Measurements from ENCODE around the gene STARD13. TPM values are rescaled to one million over a fixed set of nuclear protein-coding genes. Genes with fewer than 3 reads are reported as not detected.

Gene STARD13
- total RNA-seq, 2 experiments from 2014 or later, result not detected

GRCh38 chr13:33257841-33258807 lies 27.4 kb downstream of the STARD13 start:
- Mint-ChIP-seq H3K4me3 (no peak overlapping the region), H3K27me3 (ENCODE audit: low read depth) (no peaks in the 10 kb centered on the region), H3K36me3 (ENCODE audit: low read depth) (no peaks in the 10 kb centered on the region), H3K4me1 (ENCODE audit: low read depth) (no peaks in the 10 kb centered on the region), H3K27ac (no peak overlapping the region), H3K9me3 (ENCODE audit: insufficient read depth) (no peaks in the 10 kb centered on the region)
- POLR2A ChIA-PET, result no interaction called here
- CTCF ChIA-PET, result no interaction called here
- ATAC-seq, result no peak
- no peak for DNase-seq

- POLR2A ChIA-PET, result no interaction called here
- DNase-seq, result no peak
- CTCF ChIA-PET, result no interaction called here
Observed at GRCh38 chr13:33256148-33256840, 29.3 kb downstream of the STARD13 start.

DNA sequence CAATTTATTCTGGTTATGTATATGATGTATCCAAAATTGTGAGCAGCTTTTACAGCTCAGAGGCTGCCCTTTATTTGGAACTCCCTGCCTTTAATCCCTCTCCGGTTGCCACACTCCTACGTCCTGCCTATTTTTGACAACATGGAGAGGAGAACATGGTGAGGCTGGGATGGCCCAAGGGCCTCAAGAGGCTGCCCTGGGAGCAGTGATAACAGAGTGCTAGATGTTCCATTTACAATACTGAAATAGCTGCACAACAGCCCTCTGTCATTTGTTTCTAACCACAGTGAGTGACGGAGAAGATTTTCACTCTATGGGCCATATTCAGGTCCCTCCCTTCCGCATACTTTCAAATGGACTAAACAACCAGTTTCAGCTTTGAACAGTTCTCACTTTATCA lies 33.4 kb downstream of the STARD13 start:
- Mint-ChIP-seq H3K27ac (no peak overlapping the region), H3K4me1 (ENCODE audit: low read depth) (no peaks in the 10 kb centered on the region), H3K9me3 (ENCODE audit: insufficient read depth) (no peaks in the 10 kb centered on the region), H3K4me3 (no peak overlapping the region), H3K36me3 (ENCODE audit: low read depth) (no peaks in the 10 kb centered on the region), H3K27me3 (ENCODE audit: low read depth) (no peaks in the 10 kb centered on the region)
- ChIA-PET CTCF (interaction anchor here (1.9 kb wide), 1 partner anchor 24 kb away, joined by 6 read pairs; no protein-coding TSS in a partner anchor), POLR2A (interaction anchor here (0.6 kb wide), 1 partner anchor 1496 kb away, joined by 3 read pairs; no protein-coding TSS in a partner anchor)
- DNase-seq (no peak), ATAC-seq (no peak)

More at GRCh38 chr13:33256148-33256840, 29.3 kb downstream of the STARD13 start:
- Mint-ChIP-seq H3K27me3 (ENCODE audit: low read depth) (no peaks in the 10 kb centered on the region), H3K27ac (no peak overlapping the region), H3K9me3 (ENCODE audit: insufficient read depth) (no peaks in the 10 kb centered on the region), H3K4me1 (ENCODE audit: low read depth) (no peaks in the 10 kb centered on the region), H3K36me3 (ENCODE audit: low read depth) (no peaks in the 10 kb centered on the region), H3K4me3 (no peak overlapping the region)
- ATAC-seq, result no peak

DNA sequence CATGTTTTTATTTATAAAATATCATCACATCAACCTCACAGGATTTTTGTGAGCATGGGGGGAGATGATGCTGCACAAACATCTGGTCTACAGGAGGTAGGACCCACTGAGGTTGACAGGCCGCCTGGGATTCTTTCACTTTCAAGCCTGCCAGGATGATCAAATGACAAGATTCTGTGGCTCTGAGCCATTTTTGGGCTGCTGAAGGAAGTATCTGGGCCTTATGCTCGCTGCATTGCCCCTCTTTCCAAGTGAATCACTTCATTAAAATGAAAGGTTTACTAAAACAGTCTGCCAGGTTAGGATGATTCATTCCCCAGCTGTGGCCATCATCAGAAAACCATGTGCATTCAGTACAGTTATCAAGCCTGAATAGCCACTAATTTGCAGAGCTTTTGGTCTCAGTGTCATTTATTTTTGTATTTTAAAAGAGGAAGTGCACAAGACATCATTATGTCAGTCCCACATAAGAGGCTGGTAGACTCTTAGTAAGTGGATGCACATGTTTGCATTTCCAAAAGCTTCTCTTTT lies 34.4 kb downstream of the STARD13 start:
- Mint-ChIP-seq H3K27me3 (ENCODE audit: low read depth) (no peaks in the 10 kb centered on the region), H3K27ac (no peak overlapping the region), H3K9me3 (ENCODE audit: insufficient read depth) (no peaks in the 10 kb centered on the region), H3K36me3 (ENCODE audit: low read depth) (no peaks in the 10 kb centered on the region), H3K4me3 (no peak overlapping the region), H3K4me1 (ENCODE audit: low read depth) (no peaks in the 10 kb centered on the region)
- ChIA-PET POLR2A (interaction anchor here (0.6 kb wide), 1 partner anchor 1495 kb away, joined by 3 read pairs; no protein-coding TSS in a partner anchor), CTCF (interaction anchor here (1.9 kb wide), 1 partner anchor 23 kb away, joined by 6 read pairs; no protein-coding TSS in a partner anchor)
- ATAC-seq (no peak), DNase-seq (no peak)

DNA sequence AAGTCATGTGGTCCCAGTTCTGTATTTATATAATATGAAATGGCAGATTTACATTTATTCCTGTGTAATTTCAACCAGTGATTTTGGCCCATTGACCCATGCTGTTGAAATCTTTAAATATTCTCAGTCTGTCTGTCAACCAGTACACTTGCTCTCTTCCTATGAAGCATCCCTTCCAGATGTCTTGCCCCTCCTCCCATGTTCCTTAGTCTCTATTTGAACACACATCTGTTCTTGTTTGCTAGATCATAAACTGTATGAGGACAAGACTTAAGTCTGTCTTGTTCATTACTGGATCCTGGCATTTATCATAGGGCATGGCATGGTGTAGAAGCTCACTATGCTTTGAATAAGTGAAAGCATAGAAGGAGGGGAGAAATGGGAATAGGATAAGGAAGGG lies 34.9 kb downstream of the STARD13 start:
- Mint-ChIP-seq H3K27ac (no peak overlapping the region), H3K4me3 (no peak overlapping the region), H3K9me3 (ENCODE audit: insufficient read depth) (no peaks in the 10 kb centered on the region), H3K36me3 (ENCODE audit: low read depth) (no peaks in the 10 kb centered on the region), H3K27me3 (ENCODE audit: low read depth) (no peaks in the 10 kb centered on the region), H3K4me1 (ENCODE audit: low read depth) (no peaks in the 10 kb centered on the region)
- DNase-seq (no peak), ATAC-seq (no peak)
- ChIA-PET POLR2A (no interaction called here), CTCF (no interaction called here)

- Mint-ChIP-seq H3K27ac (no peak overlapping the region), H3K36me3 (ENCODE audit: low read depth) (no peaks in the 10 kb centered on the region), H3K27me3 (ENCODE audit: low read depth) (no peaks in the 10 kb centered on the region), H3K4me1 (ENCODE audit: low read depth) (no peaks in the 10 kb centered on the region), H3K9me3 (ENCODE audit: insufficient read depth) (no peaks in the 10 kb centered on the region), H3K4me3 (no peak overlapping the region)
- DNase-seq (no peak), ATAC-seq (no peak)
- CTCF ChIA-PET, result no interaction called here
- POLR2A ChIA-PET, result no interaction called here
Observed at GRCh38 chr13:33249894-33250293, 35.7 kb downstream of the STARD13 start.

- no peak for DNase-seq
- no peaks in the 10 kb centered on the region for H3K4me1 Mint-ChIP-seq (ENCODE audit: low read depth)
- H3K27me3 Mint-ChIP-seq (ENCODE audit: low read depth), result no peaks in the 10 kb centered on the region
- ChIA-PET CTCF (no interaction called here), POLR2A (no interaction called here)
- ATAC-seq, result no peak
- no peak overlapping the region for H3K27ac Mint-ChIP-seq
- H3K36me3 Mint-ChIP-seq (ENCODE audit: low read depth), result no peaks in the 10 kb centered on the region
- H3K9me3 Mint-ChIP-seq (ENCODE audit: insufficient read depth), result no peaks in the 10 kb centered on the region
- no peak overlapping the region for H3K4me3 Mint-ChIP-seq
Observed at GRCh38 chr13:33249066-33249465, 36.5 kb downstream of the STARD13 start.

DNA sequence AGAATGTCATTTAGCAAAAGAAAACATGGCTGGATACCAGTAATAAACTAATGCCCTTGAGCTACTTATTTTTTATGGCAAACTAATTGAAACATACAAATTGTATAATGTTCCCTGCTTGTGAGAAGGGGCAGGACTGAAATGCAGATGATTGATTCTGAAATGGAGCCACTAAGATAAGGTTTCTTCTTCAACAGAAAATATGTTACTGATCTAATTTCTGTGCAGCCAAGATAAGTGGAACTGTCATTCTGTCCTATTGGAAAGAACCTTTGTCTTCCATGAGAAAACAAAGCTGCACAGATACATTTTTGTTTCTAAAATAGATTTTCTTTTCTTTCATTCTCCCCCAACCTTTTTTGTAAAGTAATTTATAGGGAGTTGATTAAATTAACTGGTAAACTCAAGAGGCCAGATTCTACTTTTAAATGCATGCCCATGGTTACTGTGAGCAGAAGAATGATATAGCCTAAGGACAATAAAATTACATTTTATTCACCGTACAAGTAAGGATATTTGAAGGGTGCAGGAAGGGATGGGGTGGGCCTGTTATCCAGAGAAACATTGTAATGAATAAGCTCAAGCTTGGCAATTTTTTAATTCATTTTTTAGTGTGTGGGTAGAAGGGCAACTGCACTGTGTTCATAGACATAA lies 39.9 kb downstream of the STARD13 start:
- Mint-ChIP-seq H3K9me3 (ENCODE audit: insufficient read depth) (no peaks in the 10 kb centered on the region), H3K27me3 (ENCODE audit: low read depth) (no peaks in the 10 kb centered on the region), H3K4me1 (ENCODE audit: low read depth) (no peaks in the 10 kb centered on the region), H3K27ac (no peak overlapping the region), H3K4me3 (no peak overlapping the region), H3K36me3 (ENCODE audit: low read depth) (no peaks in the 10 kb centered on the region)
- no peak for DNase-seq
- no peak for ATAC-seq
- ChIA-PET POLR2A (no interaction called here), CTCF (no interaction called here)

GRCh38 chr13:33244907-33245287 lies 40.7 kb downstream of the STARD13 start:
- ChIA-PET POLR2A (no interaction called here), CTCF (no interaction called here)
- no peak for DNase-seq
- Mint-ChIP-seq H3K36me3 (ENCODE audit: low read depth) (no peaks in the 10 kb centered on the region), H3K27me3 (ENCODE audit: low read depth) (no peaks in the 10 kb centered on the region), H3K4me3 (no peak overlapping the region), H3K27ac (no peak overlapping the region), H3K9me3 (ENCODE audit: insufficient read depth) (no peaks in the 10 kb centered on the region), H3K4me1 (ENCODE audit: low read depth) (no peaks in the 10 kb centered on the region)
- ATAC-seq, result no peak

DNA sequence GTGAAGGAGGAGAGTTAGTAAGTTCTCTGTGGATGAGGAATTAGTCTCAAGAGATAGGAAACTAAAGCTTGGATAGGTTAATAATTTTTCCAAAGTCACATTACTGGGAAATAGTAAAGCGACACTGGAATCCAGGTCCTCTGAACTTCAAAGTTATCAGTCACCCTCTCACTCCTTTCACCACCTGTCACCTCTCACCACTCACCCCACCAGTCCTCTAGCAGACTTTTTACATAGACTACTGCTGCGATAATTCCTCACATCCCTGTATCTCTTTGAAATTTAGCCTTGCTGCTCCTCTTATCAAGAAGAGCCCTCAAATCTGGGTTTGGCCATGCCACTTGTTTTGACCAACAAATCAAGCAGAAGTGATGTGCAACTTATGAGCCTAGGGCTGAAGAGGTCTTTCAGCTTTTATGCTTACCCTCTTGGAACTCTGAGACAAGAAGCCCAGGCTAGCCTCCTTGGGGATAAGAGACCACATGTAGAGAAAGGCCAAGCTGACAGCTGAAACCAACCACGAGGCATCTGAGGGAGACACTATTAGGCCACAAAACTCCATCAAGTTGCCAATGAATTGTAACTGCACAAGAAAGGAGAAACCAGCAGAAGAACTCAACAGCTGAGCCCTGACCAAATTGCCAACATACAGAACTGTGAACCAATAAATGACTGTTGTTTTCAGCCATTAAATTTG lies 41.2 kb downstream of the STARD13 start:
- no peak overlapping the region for H3K4me3 Mint-ChIP-seq
- no peaks in the 10 kb centered on the region for H3K27me3 Mint-ChIP-seq (ENCODE audit: low read depth)
- POLR2A ChIA-PET, result no interaction called here
- no peaks in the 10 kb centered on the region for H3K9me3 Mint-ChIP-seq (ENCODE audit: insufficient read depth)
- ATAC-seq (no peak), DNase-seq (no peak)
- H3K27ac Mint-ChIP-seq, result no peak overlapping the region
- H3K4me1 Mint-ChIP-seq (ENCODE audit: low read depth), result no peaks in the 10 kb centered on the region
- H3K36me3 Mint-ChIP-seq (ENCODE audit: low read depth), result no peaks in the 10 kb centered on the region
- CTCF ChIA-PET, result no interaction called here

DNA sequence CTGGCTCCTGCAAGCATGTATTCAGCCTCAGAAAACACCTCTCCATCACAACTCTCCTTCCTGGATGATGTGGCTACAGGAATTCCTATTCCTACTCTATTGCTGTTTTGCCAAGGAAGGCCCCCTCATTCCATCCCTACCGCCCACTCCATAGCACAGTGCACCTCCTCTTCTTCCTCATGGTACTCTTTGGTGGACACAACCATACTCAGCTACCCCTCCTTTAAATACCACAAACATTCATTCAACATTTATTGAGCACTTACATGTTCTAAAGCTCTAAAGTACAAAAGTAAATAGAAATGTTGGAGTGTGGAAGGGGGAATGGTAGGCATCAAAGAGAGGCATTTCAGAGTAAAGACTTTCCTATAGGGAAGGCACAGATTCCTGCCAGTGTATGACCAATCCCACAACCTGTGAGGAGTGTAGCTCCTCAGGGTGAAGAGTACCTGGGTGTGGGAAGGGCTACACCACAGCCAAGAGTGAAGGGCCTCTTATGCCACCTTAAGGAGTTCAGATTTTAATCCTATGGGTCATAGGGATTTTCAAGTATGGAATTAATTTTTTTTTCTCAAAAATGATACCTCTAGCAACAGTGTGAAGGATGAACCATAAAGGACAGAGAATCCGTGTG lies 42.5 kb downstream of the STARD13 start:
- no peak for DNase-seq
- H3K9me3 Mint-ChIP-seq (ENCODE audit: insufficient read depth), result no peaks in the 10 kb centered on the region
- POLR2A ChIA-PET, result no interaction called here
- H3K27ac Mint-ChIP-seq, result no peak overlapping the region
- H3K4me3 Mint-ChIP-seq, result no peak overlapping the region
- H3K27me3 Mint-ChIP-seq (ENCODE audit: low read depth), result no peaks in the 10 kb centered on the region
- H3K36me3 Mint-ChIP-seq (ENCODE audit: low read depth), result no peaks in the 10 kb centered on the region
- CTCF ChIA-PET, result no interaction called here
- ATAC-seq, result no peak
- H3K4me1 Mint-ChIP-seq (ENCODE audit: low read depth), result no peaks in the 10 kb centered on the region
